PC-9 (cell line): ENCODE data around the gene CYTH2.

Experiments
- CTCF ChIP-seq: fragments of 200-600 bp; sonication (generic); conservative IDR thresholded peaks from 2 replicates; pipeline ENCODE4 v1.6.1; 2017; ENCODE audit warnings: mixed run types, antibody characterized with exemption, mild to moderate bottlenecking, moderate library complexity
- EZH2 ChIP-seq: fragments of 200-600 bp; sonication (generic); IDR thresholded peaks from 2 replicates; pipeline ENCODE4 v1.8.0; 2017; ENCODE audit warnings: antibody characterized with exemption, low read depth

DNA sequence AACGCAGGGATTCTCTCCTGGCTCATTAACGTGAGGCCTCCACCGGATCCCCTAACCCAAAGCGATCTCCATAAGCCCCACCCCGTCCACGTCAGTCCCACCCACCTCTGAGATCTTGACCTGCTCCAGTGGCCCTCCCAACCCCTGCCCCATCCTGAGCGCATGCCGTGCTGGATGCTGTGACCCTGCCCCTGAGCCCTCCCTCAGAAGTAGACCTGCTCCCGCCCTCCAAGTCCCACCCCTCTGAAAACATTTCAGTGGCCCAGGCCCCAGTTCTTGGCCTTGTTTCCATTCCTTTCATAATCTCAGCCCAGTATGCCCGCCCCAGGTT lies 22.6 kb downstream of the CYTH2 start:
- no peak for TF ChIP-seq CTCF
- no peak for TF ChIP-seq EZH2
